NCI-H1436 (cell line): ENCODE results near the gene NPB.
"Not testable (repeated sequence)": the region's sequence is repeated elsewhere in the genome, so short reads cannot be mapped to it uniquely, and the experiment has no call there.

Experiments used
- DNase-seq: peaks from one replicate; lab custom pipeline; 2025; lab: John Stamatoyannopoulos, UW

The NPB gene

GRCh38 chr17:81911969-81912368 lies 9.9 kb downstream of the NPB start:
- no peak for DNase-seq

- no peak for DNase-seq
These were observed 10.6 kb downstream of the NPB start for GRCh38 chr17:81912441-81913309.

- no peak for DNase-seq
These were observed 11.5 kb downstream of the NPB start for GRCh38 chr17:81913394-81914102.

- no peak for DNase-seq
These were observed 12.2 kb downstream of the NPB start for GRCh38 chr17:81914103-81914850.

GRCh38 chr17:81915331-81915730 lies 13.3 kb downstream of the NPB start:
- no peak for DNase-seq

GRCh38 chr17:81916234-81917001 lies 14.4 kb downstream of the NPB start:
- DNase-seq: no peak

GRCh38 chr17:81917565-81918332 lies 15.7 kb downstream of the NPB start, which contains the start of gene SIRT7:
Gene SIRT7 (minus strand): TSS chr17:81918176. CDS start chr17:81918131, 45 bp downstream.
- DNase-seq: peak; percentile 89

GRCh38 chr17:81918333-81918669 lies 16.3 kb downstream of the NPB start:
- DNase-seq: not testable (repeated sequence)

GRCh38 chr17:81918832-81919545 lies 17.0 kb downstream of the NPB start:
- no peak for DNase-seq

GRCh38 chr17:81920612-81921536 lies 18.8 kb downstream of the NPB start:
- no peak for DNase-seq

- no peak for DNase-seq
These were observed 19.5 kb downstream of the NPB start for GRCh38 chr17:81921537-81921862.

GRCh38 chr17:81921996-81922565 lies 20.0 kb downstream of the NPB start:
- no peak for DNase-seq

- DNase-seq: no peak
These were observed 20.7 kb downstream of the NPB start for GRCh38 chr17:81922566-81923301.

- DNase-seq: no peak
These were observed 21.5 kb downstream of the NPB start for GRCh38 chr17:81923302-81924260.

- DNase-seq: no peak
These were observed 22.8 kb downstream of the NPB start for GRCh38 chr17:81924557-81925532.

- DNase-seq: no peak
These were observed 23.9 kb downstream of the NPB start for GRCh38 chr17:81925860-81926450.
